GM23338 (cell line): ENCODE data around the gene LUZP2. TPM values are rescaled to one million over a fixed set of nuclear protein-coding genes. Genes with fewer than 3 reads are reported as not detected.

Experiments used
- ATAC-seq: fragments of 200-7000 bp; cut with Tn5 transposase; 3 replicates; pipeline ENCODE4 v1.9.1; 2020
- DNase-seq: peaks from one replicate; pipeline ENCODE4 v3.0.0-alpha.2; 2015; ENCODE audit warnings: low spot score
- H2AFZ ChIP-seq: fragments of 200-600 bp; sonication (generic); 2 replicates; pipeline ENCODE4 v1.8.0; 2016; ENCODE audit warnings: antibody characterized with exemption, mild to moderate bottlenecking, moderate library complexity
- H3F3A ChIP-seq: fragments of 200-600 bp; sonication (generic); replicated peaks from 2 replicates; pipeline ENCODE4 v1.8.0; 2017; ENCODE audit warnings: antibody characterized with exemption, mixed run types, low read depth
- H3K27ac ChIP-seq: fragments of 200-600 bp; sonication (generic); 2 replicates; pipeline ENCODE4 v1.6.1; 2016; ENCODE audit warnings: low read depth
- H3K27me3 ChIP-seq: fragments of 200-600 bp; sonication (generic); 2 replicates; pipeline ENCODE4 v1.8.0; 2016; ENCODE audit warnings: mild to moderate bottlenecking, mixed run types, moderate library complexity; ENCODE audit not compliant: insufficient read depth
- H3K36me3 ChIP-seq: fragments of 200-600 bp; sonication (generic); 2 replicates; pipeline ENCODE4 v1.8.0; 2016; ENCODE audit warnings: mild to moderate bottlenecking; ENCODE audit not compliant: insufficient read depth
- H3K4me1 ChIP-seq: fragments of 200-600 bp; sonication (generic); 2 replicates; pipeline ENCODE4 v1.8.0; 2016; ENCODE audit warnings: mild to moderate bottlenecking, moderate library complexity; ENCODE audit not compliant: insufficient read depth
- H3K4me2 ChIP-seq: fragments of 200-600 bp; sonication (generic); 2 replicates; pipeline ENCODE4 v1.7.1; 2017; ENCODE audit warnings: mixed run types
- H3K4me3 ChIP-seq: fragments of 200-600 bp; sonication (generic); 2 replicates; pipeline ENCODE4 v1.6.1; 2016; ENCODE audit warnings: mixed run types
- H3K79me2 ChIP-seq: fragments of 200-600 bp; sonication (generic); replicated peaks from 2 replicates; pipeline ENCODE4 v1.8.0; 2017; ENCODE audit warnings: mild to moderate bottlenecking; ENCODE audit not compliant: insufficient read depth
- H3K9me2 ChIP-seq: fragments of 200-600 bp; sonication (generic); 2 replicates; pipeline ENCODE4 v1.8.0; 2017; ENCODE audit not compliant: insufficient read depth
- H4K20me1 ChIP-seq: fragments of 200-600 bp; sonication (generic); replicated peaks from 2 replicates; pipeline ENCODE4 v1.8.0; 2017; ENCODE audit warnings: mild to moderate bottlenecking; ENCODE audit not compliant: insufficient read depth
- H3K27ac Mint-ChIP-seq: 2 replicates; pipeline ENCODE4 v1.8.0; 2020; ENCODE audit warnings: inconsistent platforms, mild to moderate bottlenecking, moderate library complexity, mixed read lengths
- H3K27me3 Mint-ChIP-seq: 3 replicates; pipeline ENCODE4 v1.8.0; 2022; ENCODE audit warnings: low read depth, mild to moderate bottlenecking, moderate library complexity, mixed read lengths, inconsistent platforms; ENCODE audit not compliant: insufficient read depth, poor library complexity
- H3K36me3 Mint-ChIP-seq: 3 replicates; pipeline ENCODE4 v1.8.0; 2021; ENCODE audit warnings: low read depth, mild to moderate bottlenecking, inconsistent platforms, moderate library complexity, mixed read lengths
- H3K4me1 Mint-ChIP-seq: 3 replicates; pipeline ENCODE4 v1.8.0; 2020; ENCODE audit warnings: mild to moderate bottlenecking, inconsistent platforms, mixed read lengths
- H3K4me3 Mint-ChIP-seq: 3 replicates; pipeline ENCODE4 v1.8.0; 2021; ENCODE audit warnings: moderate library complexity, mild to moderate bottlenecking, inconsistent platforms, mixed read lengths
- H3K9me3 Mint-ChIP-seq: 3 replicates; pipeline ENCODE4 v1.8.0; 2020; ENCODE audit warnings: moderate library complexity, mild to moderate bottlenecking, inconsistent platforms, mixed read lengths
- CREB1 ChIP-seq: fragments of 250-450 bp; sonication (Bioruptor Pico); IDR thresholded peaks from 2 replicates; pipeline ENCODE4 v1.5.0; 2020; ENCODE audit warnings: low read depth, mild to moderate bottlenecking, moderate library complexity
- CTCF ChIP-seq, 2 experiments: fragments of 200-600 bp in 1 of 2; sonication (generic) in 1 of 2; conservative IDR thresholded peaks; 2 replicates each; pipeline versions ENCODE4 v1.5.1 to v1.6.1; 2016 to 2017; ENCODE audit warnings: antibody characterized with exemption in 2 of 2, low read depth in 2 of 2, mild to moderate bottlenecking in 2 of 2, moderate library complexity in 1 of 2
- ETS1 ChIP-seq: IDR thresholded peaks from 2 replicates; pipeline ENCODE4 v1.6.1; 2016; ENCODE audit warnings: antibody characterized with exemption
- EZH2 ChIP-seq: fragments of 200-600 bp; sonication (generic); IDR thresholded peaks from one replicate; pipeline ENCODE4 v1.8.0; 2017; ENCODE audit warnings: antibody characterized with exemption, mild to moderate bottlenecking, low read depth; ENCODE audit not compliant: unreplicated experiment
- EZH2phosphoT487 ChIP-seq: fragments of 200-600 bp; sonication (generic); IDR thresholded peaks from one replicate; pipeline ENCODE4 v1.8.1; 2018; ENCODE audit warnings: antibody characterized with exemption; ENCODE audit not compliant: unreplicated experiment
- NANOG ChIP-seq: IDR thresholded peaks from 2 replicates; pipeline ENCODE4 v1.6.1; 2016; ENCODE audit warnings: antibody characterized with exemption, borderline replicate concordance
- POLR2AphosphoS5 ChIP-seq: IDR thresholded peaks from 2 replicates; pipeline ENCODE4 v1.6.1; 2016; ENCODE audit warnings: antibody characterized with exemption, low read depth
- REST ChIP-seq: IDR thresholded peaks from one replicate; pipeline ENCODE4 v1.6.1; 2018; ENCODE audit warnings: antibody characterized with exemption; ENCODE audit not compliant: unreplicated experiment
- STAT1 ChIP-seq: IDR thresholded peaks from one replicate; pipeline ENCODE4 v1.6.1; 2016; ENCODE audit warnings: antibody characterized with exemption; ENCODE audit not compliant: unreplicated experiment
- ZNF114 ChIP-seq: fragments of 250-450 bp; sonication (Bioruptor Pico); IDR thresholded peaks from 2 replicates; pipeline ENCODE4 v1.5.0; 2020; ENCODE audit warnings: mild to moderate bottlenecking, moderate library complexity
- polyA plus RNA-seq: library from polyadenylated mRNA; unstranded; fragments of >200 nt; fragmentation: Nextera tagmentation; extraction: Ambion mirVana; gene quantifications from 2 replicates; pipeline ENCODE4 v1.2.1, GENCODE V29; 2016
- total RNA-seq: library from RNA; depleted of rRNA; stranded (reverse); fragments of >200 nt; shearing (Covaris generic); gene quantifications from 2 replicates; pipeline ENCODE4 v1.2.3, GENCODE V29; 2014
- TF ChIP-seq, protein P1 (sequence below): fragments of 250-450 bp; sonication (Bioruptor Pico); IDR thresholded peaks from 2 replicates; pipeline ENCODE4 v1.5.0; 2020; ENCODE audit warnings: mild to moderate bottlenecking, moderate library complexity

LUZP2 gene
- total and polyA plus RNA-seq, 2 experiments from 2014 or later = 2.0 to 9.2 TPM

DNA sequence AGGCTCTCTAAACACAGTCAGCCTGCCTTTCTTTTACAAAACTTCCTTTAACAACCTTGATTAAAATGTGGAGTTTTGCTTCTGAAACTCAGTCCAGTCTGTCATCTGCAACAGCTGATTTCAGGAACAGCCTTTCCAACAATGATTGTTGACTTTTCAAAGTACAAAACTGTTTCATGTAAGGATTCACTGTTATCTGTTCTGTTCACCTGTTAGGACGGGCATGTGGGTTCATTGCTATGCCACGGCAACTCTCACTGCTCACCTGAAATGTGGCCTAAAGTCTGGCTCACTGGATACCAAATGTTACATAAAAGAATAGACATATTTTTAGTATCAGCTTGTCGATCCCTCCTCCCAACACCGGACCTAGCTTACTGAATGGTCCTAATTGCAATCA, 242.8 kb downstream of the LUZP2 start (continued):
- TF ChIP-seq CTCF (conservative IDR thresholded peaks at IDR 0.05; ENCODE audit: low read depth in 2 of 2) = no peak
- no peak for TF ChIP-seq EZH2phosphoT487
- TF ChIP-seq NANOG = no peak
- no peak for TF ChIP-seq REST

DNA sequence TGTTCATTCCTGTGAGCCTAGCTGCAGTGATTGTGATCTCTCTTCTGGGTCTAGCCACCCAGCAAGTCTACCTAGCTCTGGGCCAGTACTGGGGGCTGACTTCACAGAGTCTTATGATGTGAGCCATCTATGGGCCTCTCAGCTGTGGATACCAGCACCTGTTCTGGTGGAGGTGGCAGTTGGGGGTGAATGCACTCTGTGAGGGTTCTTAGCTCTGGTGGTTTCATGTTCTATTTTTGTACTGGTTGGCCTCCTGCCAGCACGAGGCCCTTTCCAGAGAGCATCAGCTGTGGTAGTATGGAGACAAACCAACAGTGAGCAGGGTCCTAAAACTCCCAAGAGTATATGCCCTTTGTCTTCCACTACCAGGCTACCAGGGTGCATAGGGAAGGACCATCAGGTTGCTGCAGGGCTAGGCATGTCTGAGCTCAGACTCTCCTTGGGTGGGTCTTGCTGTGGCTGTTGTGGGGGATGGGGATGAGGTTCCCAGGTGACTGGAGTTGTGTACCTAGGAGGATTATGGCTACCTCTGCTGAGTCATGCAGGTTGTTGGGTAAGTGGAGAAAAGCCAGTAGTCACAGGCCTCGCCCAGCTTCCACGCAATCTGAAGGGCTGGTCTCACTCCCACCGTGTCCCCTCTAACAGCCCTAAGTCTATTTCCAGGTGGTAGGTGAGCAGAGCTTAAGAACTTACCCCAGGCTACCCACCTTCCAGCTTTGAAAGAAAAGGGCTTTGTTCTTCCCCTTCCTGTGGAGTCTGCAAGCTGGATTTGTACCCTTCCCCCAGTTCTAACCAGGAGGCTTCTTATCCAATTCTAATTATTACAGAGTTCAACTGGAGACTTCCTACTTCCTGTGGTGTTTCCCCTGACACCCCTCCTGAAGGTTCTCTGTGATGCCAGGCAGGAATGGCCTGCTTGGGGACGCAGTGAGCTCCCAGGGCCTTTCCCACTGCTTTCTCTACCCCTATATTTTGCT, 250.7 kb downstream of the LUZP2 start:
- Histone ChIP-seq H3F3A (no peaks in the 10 kb centered on the region), H3K4me1 (no peaks in the 10 kb centered on the region), H4K20me1 (no peaks in the 10 kb centered on the region), H3K36me3 (no peaks in the 10 kb centered on the region), H3K4me3 (no peak overlapping the region), H3K4me2 (no peak overlapping the region), H3K27me3 (no peaks in the 10 kb centered on the region), H2AFZ (no peak overlapping the region), H3K9me2 (0 out of 2 replicates have a peak, but pooled peaks cover 16% of the 10 kb centered on the region), H3K79me2 (no peaks in the 10 kb centered on the region), H3K27ac (no peak overlapping the region)
- DNase-seq (no peak), ATAC-seq (no peak)
- Mint-ChIP-seq H3K27ac (peak overlapping the region; percentile 77; the same call in 1 of the 2 replicates), H3K9me3 (no peaks in the 10 kb centered on the region), H3K4me1 (peaks cover 9% of the 10 kb centered on the region), H3K4me3 (no peak overlapping the region), H3K27me3 (no peaks in the 10 kb centered on the region), H3K36me3 (peaks cover 4% of the 10 kb centered on the region; the same call in 1 of the 3 replicates)
- TF ChIP-seq EZH2 (no peak), STAT1 (no peak), CREB1 (CRISPR knock-in tag) (no peak), POLR2AphosphoS5 (no peak), EZH2phosphoT487 (no peak), ZNF114 (CRISPR knock-in tag) (no peak), ETS1 (no peak)
- TF ChIP-seq, protein P1, sequence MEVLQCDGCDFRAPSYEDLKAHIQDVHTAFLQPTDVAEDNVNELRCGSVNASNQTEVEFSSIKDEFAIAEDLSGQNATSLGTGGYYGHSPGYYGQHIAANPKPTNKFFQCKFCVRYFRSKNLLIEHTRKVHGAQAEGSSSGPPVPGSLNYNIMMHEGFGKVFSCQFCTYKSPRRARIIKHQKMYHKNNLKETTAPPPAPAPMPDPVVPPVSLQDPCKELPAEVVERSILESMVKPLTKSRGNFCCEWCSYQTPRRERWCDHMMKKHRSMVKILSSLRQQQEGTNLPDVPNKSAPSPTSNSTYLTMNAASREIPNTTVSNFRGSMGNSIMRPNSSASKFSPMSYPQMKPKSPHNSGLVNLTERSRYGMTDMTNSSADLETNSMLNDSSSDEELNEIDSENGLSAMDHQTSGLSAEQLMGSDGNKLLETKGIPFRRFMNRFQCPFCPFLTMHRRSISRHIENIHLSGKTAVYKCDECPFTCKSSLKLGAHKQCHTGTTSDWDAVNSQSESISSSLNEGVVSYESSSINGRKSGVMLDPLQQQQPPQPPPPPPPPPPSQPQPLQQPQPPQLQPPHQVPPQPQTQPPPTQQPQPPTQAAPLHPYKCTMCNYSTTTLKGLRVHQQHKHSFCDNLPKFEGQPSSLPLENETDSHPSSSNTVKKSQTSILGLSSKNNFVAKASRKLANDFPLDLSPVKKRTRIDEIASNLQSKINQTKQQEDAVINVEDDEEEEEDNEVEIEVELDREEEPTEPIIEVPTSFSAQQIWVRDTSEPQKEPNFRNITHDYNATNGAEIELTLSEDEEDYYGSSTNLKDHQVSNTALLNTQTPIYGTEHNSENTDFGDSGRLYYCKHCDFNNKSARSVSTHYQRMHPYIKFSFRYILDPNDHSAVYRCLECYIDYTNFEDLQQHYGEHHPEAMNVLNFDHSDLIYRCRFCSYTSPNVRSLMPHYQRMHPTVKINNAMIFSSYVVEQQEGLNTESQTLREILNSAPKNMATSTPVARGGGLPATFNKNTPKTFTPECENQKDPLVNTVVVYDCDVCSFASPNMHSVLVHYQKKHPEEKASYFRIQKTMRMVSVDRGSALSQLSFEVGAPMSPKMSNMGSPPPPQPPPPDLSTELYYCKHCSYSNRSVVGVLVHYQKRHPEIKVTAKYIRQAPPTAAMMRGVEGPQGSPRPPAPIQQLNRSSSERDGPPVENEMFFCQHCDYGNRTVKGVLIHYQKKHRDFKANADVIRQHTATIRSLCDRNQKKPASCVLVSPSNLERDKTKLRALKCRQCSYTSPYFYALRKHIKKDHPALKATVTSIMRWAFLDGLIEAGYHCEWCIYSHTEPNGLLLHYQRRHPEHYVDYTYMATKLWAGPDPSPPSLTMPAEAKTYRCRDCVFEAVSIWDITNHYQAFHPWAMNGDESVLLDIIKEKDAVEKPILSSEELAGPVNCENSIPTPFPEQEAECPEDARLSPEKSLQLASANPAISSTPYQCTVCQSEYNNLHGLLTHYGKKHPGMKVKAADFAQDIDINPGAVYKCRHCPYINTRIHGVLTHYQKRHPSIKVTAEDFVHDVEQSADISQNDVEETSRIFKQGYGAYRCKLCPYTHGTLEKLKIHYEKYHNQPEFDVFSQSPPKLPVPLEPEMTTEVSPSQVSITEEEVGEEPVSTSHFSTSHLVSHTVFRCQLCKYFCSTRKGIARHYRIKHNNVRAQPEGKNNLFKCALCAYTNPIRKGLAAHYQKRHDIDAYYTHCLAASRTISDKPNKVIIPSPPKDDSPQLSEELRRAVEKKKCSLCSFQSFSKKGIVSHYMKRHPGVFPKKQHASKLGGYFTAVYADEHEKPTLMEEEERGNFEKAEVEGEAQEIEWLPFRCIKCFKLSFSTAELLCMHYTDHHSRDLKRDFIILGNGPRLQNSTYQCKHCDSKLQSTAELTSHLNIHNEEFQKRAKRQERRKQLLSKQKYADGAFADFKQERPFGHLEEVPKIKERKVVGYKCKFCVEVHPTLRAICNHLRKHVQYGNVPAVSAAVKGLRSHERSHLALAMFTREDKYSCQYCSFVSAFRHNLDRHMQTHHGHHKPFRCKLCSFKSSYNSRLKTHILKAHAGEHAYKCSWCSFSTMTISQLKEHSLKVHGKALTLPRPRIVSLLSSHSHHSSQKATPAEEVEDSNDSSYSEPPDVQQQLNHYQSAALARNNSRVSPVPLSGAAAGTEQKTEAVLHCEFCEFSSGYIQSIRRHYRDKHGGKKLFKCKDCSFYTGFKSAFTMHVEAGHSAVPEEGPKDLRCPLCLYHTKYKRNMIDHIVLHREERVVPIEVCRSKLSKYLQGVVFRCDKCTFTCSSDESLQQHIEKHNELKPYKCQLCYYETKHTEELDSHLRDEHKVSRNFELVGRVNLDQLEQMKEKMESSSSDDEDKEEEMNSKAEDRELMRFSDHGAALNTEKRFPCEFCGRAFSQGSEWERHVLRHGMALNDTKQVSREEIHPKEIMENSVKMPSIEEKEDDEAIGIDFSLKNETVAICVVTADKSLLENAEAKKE (CRISPR knock-in tag) = no peak
